ENCODE measurements around the gene RAD18.

DNA sequence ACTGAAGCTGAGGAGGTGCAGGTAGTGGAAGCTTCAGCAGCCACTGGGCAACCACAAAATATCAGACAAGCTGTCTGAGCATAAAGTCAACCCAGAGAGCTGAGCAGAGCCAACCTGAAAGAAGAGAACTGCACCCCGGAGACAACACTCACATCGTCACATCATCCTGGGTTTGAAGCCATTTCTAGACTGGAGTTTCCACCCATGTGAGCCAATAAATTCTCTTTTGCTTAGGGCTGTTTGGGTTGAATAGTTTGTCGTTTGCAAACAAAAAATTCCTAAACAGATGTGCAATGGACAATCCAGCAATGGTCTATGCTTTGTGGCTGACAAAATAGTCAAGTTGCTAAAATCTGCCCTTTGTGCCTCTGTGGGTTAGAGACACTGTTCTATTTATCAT is 15.3 kb upstream of the RAD18 start:
- TF ChIP-seq, protein P1, sequence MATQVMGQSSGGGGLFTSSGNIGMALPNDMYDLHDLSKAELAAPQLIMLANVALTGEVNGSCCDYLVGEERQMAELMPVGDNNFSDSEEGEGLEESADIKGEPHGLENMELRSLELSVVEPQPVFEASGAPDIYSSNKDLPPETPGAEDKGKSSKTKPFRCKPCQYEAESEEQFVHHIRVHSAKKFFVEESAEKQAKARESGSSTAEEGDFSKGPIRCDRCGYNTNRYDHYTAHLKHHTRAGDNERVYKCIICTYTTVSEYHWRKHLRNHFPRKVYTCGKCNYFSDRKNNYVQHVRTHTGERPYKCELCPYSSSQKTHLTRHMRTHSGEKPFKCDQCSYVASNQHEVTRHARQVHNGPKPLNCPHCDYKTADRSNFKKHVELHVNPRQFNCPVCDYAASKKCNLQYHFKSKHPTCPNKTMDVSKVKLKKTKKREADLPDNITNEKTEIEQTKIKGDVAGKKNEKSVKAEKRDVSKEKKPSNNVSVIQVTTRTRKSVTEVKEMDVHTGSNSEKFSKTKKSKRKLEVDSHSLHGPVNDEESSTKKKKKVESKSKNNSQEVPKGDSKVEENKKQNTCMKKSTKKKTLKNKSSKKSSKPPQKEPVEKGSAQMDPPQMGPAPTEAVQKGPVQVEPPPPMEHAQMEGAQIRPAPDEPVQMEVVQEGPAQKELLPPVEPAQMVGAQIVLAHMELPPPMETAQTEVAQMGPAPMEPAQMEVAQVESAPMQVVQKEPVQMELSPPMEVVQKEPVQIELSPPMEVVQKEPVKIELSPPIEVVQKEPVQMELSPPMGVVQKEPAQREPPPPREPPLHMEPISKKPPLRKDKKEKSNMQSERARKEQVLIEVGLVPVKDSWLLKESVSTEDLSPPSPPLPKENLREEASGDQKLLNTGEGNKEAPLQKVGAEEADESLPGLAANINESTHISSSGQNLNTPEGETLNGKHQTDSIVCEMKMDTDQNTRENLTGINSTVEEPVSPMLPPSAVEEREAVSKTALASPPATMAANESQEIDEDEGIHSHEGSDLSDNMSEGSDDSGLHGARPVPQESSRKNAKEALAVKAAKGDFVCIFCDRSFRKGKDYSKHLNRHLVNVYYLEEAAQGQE (IDR thresholded peaks at IDR 0.05; ENCODE audit: low read depth) = no peak
- TF ChIP-seq TAF1 (IDR thresholded peaks at IDR 0.05; ENCODE audit: low read depth) = no peak
- TF ChIP-seq CREB1 (IDR thresholded peaks at IDR 0.05; ENCODE audit: low read depth) = no peak
- TF ChIP-seq CEBPB (IDR thresholded peaks at IDR 0.05) = no peak
- TF ChIP-seq, protein P2, sequence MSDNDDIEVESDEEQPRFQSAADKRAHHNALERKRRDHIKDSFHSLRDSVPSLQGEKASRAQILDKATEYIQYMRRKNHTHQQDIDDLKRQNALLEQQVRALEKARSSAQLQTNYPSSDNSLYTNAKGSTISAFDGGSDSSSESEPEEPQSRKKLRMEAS (IDR thresholded peaks at IDR 0.05) = no peak
- TF ChIP-seq EP300 (IDR thresholded peaks at IDR 0.05; ENCODE audit: borderline replicate concordance) = no peak
